B cell (primary cell): Measurements from ENCODE around the gene CAMP. TPM values are rescaled to one million over a fixed set of nuclear protein-coding genes. Genes with fewer than 3 reads are reported as not detected.

Source experiments
- ATAC-seq: fragments of 200-7000 bp; cut with Tn5 transposase; one replicate; pipeline ENCODE4 v1.10.0; 2021; ENCODE audit warnings: low read depth, mild to moderate bottlenecking, moderate number of reproducible peaks, moderate library complexity
- CTCF ChIA-PET: fragments of 350-600 bp; sonication (Branson Sonifier 250); formaldehyde crosslinking; loops from one replicate; lab custom pipeline; 2021; ENCODE audit warnings: antibody characterized with exemption, inconsistent platforms; lab: Charles Lee
- POLR2A ChIA-PET: fragments of 350-600 bp; sonication (Branson Sonifier 250); formaldehyde crosslinking; loops from one replicate; lab custom pipeline; 2021; ENCODE audit warnings: antibody characterized with exemption; lab: Charles Lee
- DNase-seq: peaks from one replicate; pipeline ENCODE4 v3.0.0; 2013
- H2AFZ ChIP-seq: 2 replicates; pipeline ENCODE4 v1.6.1; 2012; ENCODE audit warnings: mild to moderate bottlenecking, low read depth, low read length; ENCODE audit not compliant: insufficient read depth, poor library complexity, severe bottlenecking
- H3K27ac ChIP-seq, 2 donors: 1 replicate in 1 of 2; 2 replicates in 1 of 2; pipeline ENCODE4 v1.5.1; 2012 to 2013; ENCODE audit warnings: low read length in 2 of 2, mild to moderate bottlenecking in 2 of 2, moderate library complexity in 1 of 2
- H3K27me3 ChIP-seq, 4 experiments: fragments of 200-600 bp in 1 of 4; sonication (generic) in 1 of 4; replicated peaks in 1 of 4; 1 replicate in 2 of 4; 2 replicates in 2 of 4; pipeline versions ENCODE4 v1.6.1 to v1.7.0; 2013 to 2016; ENCODE audit warnings: low read length in 3 of 4, mild to moderate bottlenecking in 2 of 4, mixed read lengths in 1 of 4, moderate library complexity in 1 of 4; ENCODE audit not compliant: insufficient read depth in 4 of 4, control insufficient read depth in 3 of 4; ENCODE audit errors: control extremely low read depth in 1 of 4
- H3K36me3 ChIP-seq, 2 experiments: replicated peaks in 1 of 2; 1 replicate in 1 of 2; 2 replicates in 1 of 2; pipeline versions ENCODE4 v1.6.1 to v1.7.1; 2013; ENCODE audit warnings: low read length in 1 of 2; ENCODE audit not compliant: insufficient read depth in 2 of 2, control insufficient read depth in 1 of 2; ENCODE audit errors: control extremely low read depth in 1 of 2, extremely low read depth in 1 of 2
- H3K4me1 ChIP-seq, 2 donors: fragments of 200-600 bp in 1 of 2; sonication (generic) in 1 of 2; 1 replicate in 1 of 2; 2 replicates in 1 of 2; pipeline versions ENCODE4 v1.5.1 to v1.6.1; 2013 to 2017; ENCODE audit warnings: low read length in 2 of 2; ENCODE audit not compliant: control insufficient read depth in 2 of 2, insufficient read depth in 2 of 2
- H3K4me2 ChIP-seq: replicated peaks from 2 replicates; pipeline ENCODE3; 2012; ENCODE audit warnings: mild to moderate bottlenecking, low read depth, low read length; ENCODE audit not compliant: poor library complexity, severe bottlenecking
- H3K4me3 ChIP-seq, 5 experiments: fragments of 200-600 bp in 1 of 5; sonication (generic) in 1 of 5; 1 replicate in 3 of 5; 2 replicates in 2 of 5; pipeline versions ENCODE4 v1.5.1 to v1.7.0; 2011 to 2016; ENCODE audit warnings: low read length in 4 of 5, mild to moderate bottlenecking in 4 of 5, low read depth in 2 of 5, control low read depth in 1 of 5, moderate library complexity in 1 of 5; ENCODE audit not compliant: insufficient read depth in 1 of 5; ENCODE audit errors: control extremely low read depth in 1 of 5, extremely low read depth in 1 of 5
- H3K79me2 ChIP-seq: fragments of 200-600 bp; sonication (generic); one replicate; pipeline ENCODE4 v1.6.0; 2016; ENCODE audit warnings: low read length; ENCODE audit not compliant: control insufficient read depth, insufficient read depth
- H3K9ac ChIP-seq: fragments of 200-600 bp; sonication (generic); 2 replicates; pipeline ENCODE4 v1.6.1; 2017; ENCODE audit warnings: mild to moderate bottlenecking, low read length, moderate library complexity
- H3K9me3 ChIP-seq, 3 donors: one replicate each; pipeline versions ENCODE4 v1.6.1 to v1.7.1; 2013; ENCODE audit warnings: low read length in 2 of 3; ENCODE audit not compliant: control insufficient read depth in 2 of 3, insufficient read depth in 1 of 3; ENCODE audit errors: control extremely low read depth in 1 of 3
- H4K20me1 ChIP-seq: 2 replicates; pipeline ENCODE4 v1.6.0; 2012; ENCODE audit warnings: mild to moderate bottlenecking, low read length; ENCODE audit not compliant: insufficient read depth, control insufficient read depth, poor library complexity, severe bottlenecking
- H3K27ac Mint-ChIP-seq: one replicate; pipeline ENCODE4 v1.8.0; 2021; ENCODE audit warnings: mixed read lengths
- H3K27me3 Mint-ChIP-seq: one replicate; pipeline ENCODE4 v1.8.0; 2021; ENCODE audit warnings: mixed read lengths
- H3K4me1 Mint-ChIP-seq: one replicate; pipeline ENCODE4 v1.8.0; 2021; ENCODE audit warnings: mixed read lengths
- H3K4me3 Mint-ChIP-seq: one replicate; pipeline ENCODE4 v1.8.0; 2021; ENCODE audit warnings: mixed read lengths
- H3K9me3 Mint-ChIP-seq: one replicate; pipeline ENCODE4 v1.8.0; 2022; ENCODE audit warnings: mixed read lengths; ENCODE audit not compliant: insufficient read depth
- CTCF ChIP-seq: fragments of 200-600 bp; IDR thresholded peaks from one replicate; pipeline ENCODE4 v1.8.0; 2022; ENCODE audit warnings: antibody characterized with exemption, mild to moderate bottlenecking
- EZH2 ChIP-seq: IDR thresholded peaks from 2 replicates; pipeline ENCODE4 v1.6.1; 2012; ENCODE audit warnings: borderline replicate concordance, low read depth, mild to moderate bottlenecking, moderate library complexity, low read length; ENCODE audit not compliant: insufficient read depth, poor library complexity, severe bottlenecking
- WGBS: methylation state at CpG from one replicate; pipeline ENCODE4 v1.1.5; 2013; ENCODE audit warnings: missing lambda C conversion rate; ENCODE audit not compliant: insufficient coverage; 5-methylcytosine and 5-hydroxymethylcytosine counted together
- intact Hi-C: fragments of 100-400 bp; cut with micrococcal nuclease; formaldehyde crosslinking; loops from one replicate; pipeline ENCODE4 v1.10.0; 2022
- polyA plus RNA-seq: library from polyadenylated mRNA; depleted of rRNA; stranded (reverse); fragments of >200 nt; gene quantifications from 2 replicates; pipeline ENCODE4 v1.2.3, GENCODE V29; 2012
- total RNA-seq, 2 donors: library from RNA; stranded (reverse); fragments of 120-200 nt in 1 of 2; gene quantifications; 1 replicate in 1 of 2; 2 replicates in 1 of 2; pipeline versions ENCODE4 v1.2.3 to v1.2.4, GENCODE V29; 2013 to 2022

Gene CAMP
- total and polyA plus RNA-seq, 2 donors (not counting 1 experiment from before 2014, with no cell fraction given): 0.30 TPM; not detected in 1

GRCh38 chr3:48220746-48221145, 2.5 kb upstream of the CAMP start:
- peaks cover 54% of the 10 kb centered on the region for H3K4me1 Mint-ChIP-seq
- Histone ChIP-seq H4K20me1 (no peaks in the 10 kb centered on the region), H3K4me3 (no peak overlapping the region), H3K27me3 (no peaks in the 10 kb centered on the region), H3K4me2 (peak overlapping the region; percentile 56), H3K79me2 (no peaks in the 10 kb centered on the region), H2AFZ (no peak overlapping the region), H3K4me1 (peaks cover 51 to 53% of the 10 kb centered on the region in 2 donors), H3K27ac (no peak overlapping the region), H3K9ac (no peak overlapping the region), H3K36me3 (no peaks in the 10 kb centered on the region), H3K9me3 (peaks cover 0 to 10% (median 0%) of the 10 kb centered on the region in 3 donors)
- ChIA-PET POLR2A (no interaction called here), CTCF (interaction anchor here (0.5 kb wide), 1 partner anchor 718 kb away, joined by 3 read pairs; no protein-coding TSS in a partner anchor)
- TF ChIP-seq CTCF: no peak
- no peak for TF ChIP-seq EZH2
- WGBS: 90% methylated on average over 9 of the region's 9 CpGs
- intact Hi-C loops: no loop called here
- H3K4me3 Mint-ChIP-seq: no peak overlapping the region
- ATAC-seq: no peak
- no peaks in the 10 kb centered on the region for H3K9me3 Mint-ChIP-seq
- no peak overlapping the region for H3K27ac Mint-ChIP-seq
- DNase-seq: no peak
- no peaks in the 10 kb centered on the region for H3K27me3 Mint-ChIP-seq

GRCh38 chr3:48225587-48225986, 2.3 kb downstream of the CAMP start:
- H3K27me3 Mint-ChIP-seq: no peaks in the 10 kb centered on the region
- Histone ChIP-seq H3K4me3 (no peak overlapping the region), H2AFZ (no peak overlapping the region), H3K79me2 (no peaks in the 10 kb centered on the region), H3K36me3 (no peaks in the 10 kb centered on the region), H3K9me3 (peaks cover 0 to 10% (median 0%) of the 10 kb centered on the region in 3 donors), H3K4me1 (peaks cover 66 to 69% of the 10 kb centered on the region in 2 donors), H3K27me3 (no peaks in the 10 kb centered on the region), H3K9ac (no peak overlapping the region), H3K4me2 (peak overlapping the region; percentile 22), H3K27ac (peak overlapping the region in 1 of 2 donors; percentile 24), H4K20me1 (no peaks in the 10 kb centered on the region)
- ChIA-PET POLR2A (interaction anchor here (0.6 kb wide), 1 partner anchor 75 kb away, joined by 3 read pairs; no protein-coding TSS in a partner anchor), CTCF (interaction anchor here (1.6 kb wide), 1 partner anchor 31 kb away, joined by 5 read pairs; no protein-coding TSS in a partner anchor)
- WGBS: 83% methylated on average over 2 of the region's 3 CpGs
- intact Hi-C loops: no loop called here
- H3K4me3 Mint-ChIP-seq: no peak overlapping the region
- DNase-seq: no peak
- peak overlapping the region; percentile 54 for H3K27ac Mint-ChIP-seq
- TF ChIP-seq CTCF (no peak), EZH2 (no peak)
- no peaks in the 10 kb centered on the region for H3K9me3 Mint-ChIP-seq
- ATAC-seq: no peak
- peaks cover 68% of the 10 kb centered on the region for H3K4me1 Mint-ChIP-seq
